Measurements from ENCODE around the gene BEND7. TPM values are rescaled to one million over a fixed set of nuclear protein-coding genes. Genes with fewer than 3 reads are reported as not detected.

BEND7 gene
- total and polyA plus RNA-seq, 2 of the 4 experiments (the other 2 are of a cell fraction) = 2.3 to 3.5 TPM

DNA sequence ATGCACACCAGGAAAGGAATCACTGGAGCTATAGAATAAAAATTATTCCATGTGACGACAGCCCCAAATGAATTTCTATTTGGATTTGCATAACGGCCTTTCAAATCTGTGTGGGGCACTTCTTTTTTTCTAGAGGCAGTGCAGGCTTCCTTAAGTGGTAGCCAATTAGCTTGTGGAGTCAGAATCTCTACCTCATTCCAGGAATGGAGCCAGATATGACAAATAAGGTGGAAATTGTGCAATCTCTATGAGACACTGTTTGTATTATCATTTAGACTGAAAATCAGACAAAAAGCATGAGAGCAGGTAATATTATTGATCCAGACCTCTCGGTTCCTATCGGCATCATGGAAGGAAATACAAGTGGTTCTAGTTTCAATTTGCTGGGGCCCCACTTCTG lies 78.7 kb downstream of the BEND7 start:
- Histone ChIP-seq H3K9me1 (ENCODE audit: insufficient read depth, low read length) (0 out of 2 replicates have a peak, but pooled peaks cover 3% of the 10 kb centered on the region), H3K79me1 (ENCODE audit: low read depth in 1 of 2, low read length in 2 of 2) (no peaks in the 10 kb centered on the region), H3K18ac (ENCODE audit: low read depth, low read length) (no peak overlapping the region), H2BK20ac (ENCODE audit: low read depth, low read length) (no peak overlapping the region), H3K9me3 (ENCODE audit: control insufficient read depth, insufficient read depth, low read length) (no peaks in the 10 kb centered on the region), H3K36me3 (ENCODE audit: control insufficient read depth, insufficient read depth, low read length) (peaks cover 4% of the 10 kb centered on the region), H3K4me1 (ENCODE audit: control insufficient read depth, insufficient read depth, low read length) (no peaks in the 10 kb centered on the region), H3K27ac (ENCODE audit: insufficient read depth, low read length) (no peak overlapping the region), H4K5ac (ENCODE audit: low read depth, low read length) (no peak overlapping the region), H4K8ac (ENCODE audit: low read depth in 2 of 2, low read length in 2 of 2) (no peak overlapping the region), H2BK5ac (ENCODE audit: low read depth, low read length, poor library complexity, severe bottlenecking) (no peak overlapping the region), H3K23ac (ENCODE audit: low read depth, low read length) (no peak overlapping the region), H2BK15ac (ENCODE audit: low read depth, low read length) (no peak overlapping the region), H3K14ac (replicated peaks; ENCODE audit: low read depth, low read length) (no peak overlapping the region), H3K56ac (ENCODE audit: extremely low read depth, insufficient read depth, low read length) (no peak overlapping the region), H2AK9ac (replicated peaks; ENCODE audit: low read depth, low read length, poor library complexity) (no peak overlapping the region), H3K4me2 (ENCODE audit: low read depth, low read length) (no peak overlapping the region), H3K27me3 (ENCODE audit: control insufficient read depth, insufficient read depth, low read length) (no peaks in the 10 kb centered on the region), H2AK5ac (ENCODE audit: low read depth, low read length) (no peak overlapping the region), H3K4ac (ENCODE audit: low read depth, low read length) (no peak overlapping the region), H3K9ac (ENCODE audit: low read depth, low read length) (no peak overlapping the region), H4K20me1 (ENCODE audit: insufficient read depth, low read length) (no peaks in the 10 kb centered on the region), H2AFZ (replicated peaks; ENCODE audit: low read length, poor library complexity) (no peak overlapping the region), H4K91ac (ENCODE audit: insufficient read depth, low read depth, low read length) (no peak overlapping the region), H2BK120ac (ENCODE audit: low read depth, low read length) (no peak overlapping the region), H3K4me3 (ENCODE audit: insufficient read depth, low read depth, low read length) (no peak overlapping the region)
- TF ChIP-seq BHLHE40 (IDR thresholded peaks at IDR 0.05; ENCODE audit: low read depth, low read length) = no peak
- TF ChIP-seq CEBPB (IDR thresholded peaks at IDR 0.05; ENCODE audit: low read depth, low read length) = peak; percentile 97
- in situ Hi-C loops (cut with MboI; ENCODE audit: low sequenced_read_pairs) (no loop called here), intact Hi-C loops (cut with micrococcal nuclease) (no loop called here), dilution Hi-C loops (cut with HindIII; ENCODE audit: low sequenced_read_pairs, unreplicated experiment) (no loop called here)
- no peak; the same call in 1 of the 2 replicates for ATAC-seq (ENCODE audit: low read depth)
- 100% methylated on average over 3 of the region's 4 CpGs; no CpG with 5 or more reads in 1 of the 2 experiments for WGBS, 2 experiments (ENCODE audit: extremely low coverage in 2 of 2, insufficient read length in 1 of 2)
- ChIA-PET POLR2A (ENCODE audit: unreplicated experiment) (no interaction called here), CTCF (interaction anchor here (1.2 kb wide), 1 partner anchor 10 kb away, joined by 9 read pairs; no protein-coding TSS in a partner anchor)
- peak; percentile 72 for DNase-seq
- no TSS peak for BruUV-seq (replicated peaks)

Data from IMR-90 (cell line).